ENCODE data around the gene MRAS. TPM values are rescaled to one million over a fixed set of nuclear protein-coding genes. Genes with fewer than 3 reads are reported as not detected.

MRAS gene
- total RNA-seq, 1 experiment from 2014 or later, result 0.77 TPM

- no peak overlapping the region for H3K27ac ChIP-seq (ENCODE audit: low read depth, low read length, poor library complexity, severe bottlenecking)
- intact Hi-C loops (cut with micrococcal nuclease; ENCODE audit: unreplicated experiment), result no loop called here
- no peaks in the 10 kb centered on the region for H3K4me1 ChIP-seq (ENCODE audit: insufficient read depth, low read length, poor library complexity, severe bottlenecking)
- POLR2A ChIA-PET (ENCODE audit: low non-redundant PET), result no interaction called here
- H3K4me3 ChIP-seq (ENCODE audit: low read depth, low read length, poor library complexity, severe bottlenecking), result no peak overlapping the region
- CTCF ChIA-PET, result no interaction called here
- no peaks in the 10 kb centered on the region for H3K36me3 ChIP-seq (ENCODE audit: insufficient read depth, low read length, poor library complexity, severe bottlenecking)
- TF ChIP-seq CTCF (conservative IDR thresholded peaks at IDR 0.05; ENCODE audit: low read depth, low read length), result no peak
- TF ChIP-seq EZH2 (IDR thresholded peaks at IDR 0.05; ENCODE audit: borderline replicate concordance, low read depth, low read length, poor library complexity, severe bottlenecking), result no peak
- no peak for DNase-seq (ENCODE audit: low spot score)
- H3K27me3 ChIP-seq (replicated peaks; ENCODE audit: insufficient read depth, low read depth, low read length, poor library complexity), result no peaks in the 10 kb centered on the region
- no peaks in the 10 kb centered on the region for H3K9me3 ChIP-seq (ENCODE audit: low read depth, low read length, poor library complexity, severe bottlenecking)
- no TSS peak for BruUV-seq (replicated peaks)
Measured at GRCh38 chr3:138396752-138397410, 48.5 kb downstream of the MRAS start.

GRCh38 chr3:138397983-138398382, 49.6 kb downstream of the MRAS start:
- intact Hi-C loops (cut with micrococcal nuclease; ENCODE audit: unreplicated experiment), result no loop called here
- no TSS peak for BruUV-seq (replicated peaks)
- POLR2A ChIA-PET (ENCODE audit: low non-redundant PET), result no interaction called here
- DNase-seq (ENCODE audit: low spot score), result no peak
- no peaks in the 10 kb centered on the region for H3K4me1 ChIP-seq (ENCODE audit: insufficient read depth, low read length, poor library complexity, severe bottlenecking)
- H3K27ac ChIP-seq (ENCODE audit: low read depth, low read length, poor library complexity, severe bottlenecking), result no peak overlapping the region
- H3K9me3 ChIP-seq (ENCODE audit: low read depth, low read length, poor library complexity, severe bottlenecking), result no peaks in the 10 kb centered on the region
- H3K27me3 ChIP-seq (replicated peaks; ENCODE audit: insufficient read depth, low read depth, low read length, poor library complexity), result no peaks in the 10 kb centered on the region
- TF ChIP-seq EZH2 (IDR thresholded peaks at IDR 0.05; ENCODE audit: borderline replicate concordance, low read depth, low read length, poor library complexity, severe bottlenecking) (no peak), CTCF (conservative IDR thresholded peaks at IDR 0.05; ENCODE audit: low read depth, low read length) (no peak)
- no peak overlapping the region for H3K4me3 ChIP-seq (ENCODE audit: low read depth, low read length, poor library complexity, severe bottlenecking)
- CTCF ChIA-PET, result no interaction called here
- H3K36me3 ChIP-seq (ENCODE audit: insufficient read depth, low read length, poor library complexity, severe bottlenecking), result no peaks in the 10 kb centered on the region

GRCh38 chr3:138398791-138399575, 50.6 kb downstream of the MRAS start:
- Histone ChIP-seq H3K9me3 (ENCODE audit: low read depth, low read length, poor library complexity, severe bottlenecking) (no peaks in the 10 kb centered on the region), H3K36me3 (ENCODE audit: insufficient read depth, low read length, poor library complexity, severe bottlenecking) (no peaks in the 10 kb centered on the region)
- intact Hi-C loops (cut with micrococcal nuclease; ENCODE audit: unreplicated experiment), result no loop called here

More at GRCh38 chr3:138398791-138399575, 50.6 kb downstream of the MRAS start:
- no peaks in the 10 kb centered on the region for H3K27me3 ChIP-seq (replicated peaks; ENCODE audit: insufficient read depth, low read depth, low read length, poor library complexity)
- H3K4me1 ChIP-seq (ENCODE audit: insufficient read depth, low read length, poor library complexity, severe bottlenecking), result no peaks in the 10 kb centered on the region
- ChIA-PET POLR2A (ENCODE audit: low non-redundant PET) (no interaction called here), CTCF (no interaction called here)
- no peak overlapping the region for H3K27ac ChIP-seq (ENCODE audit: low read depth, low read length, poor library complexity, severe bottlenecking)
- DNase-seq (ENCODE audit: low spot score), result no peak
- no peak overlapping the region for H3K4me3 ChIP-seq (ENCODE audit: low read depth, low read length, poor library complexity, severe bottlenecking)
- TF ChIP-seq CTCF (conservative IDR thresholded peaks at IDR 0.05; ENCODE audit: low read depth, low read length) (no peak), EZH2 (IDR thresholded peaks at IDR 0.05; ENCODE audit: borderline replicate concordance, low read depth, low read length, poor library complexity, severe bottlenecking) (no peak)
- no TSS peak for BruUV-seq (replicated peaks)

Measured in A673 (cell line).